Endothelial cell of umbilical vein (primary cell): Measurements from ENCODE around the gene LRRC71. TPM values are rescaled to one million over a fixed set of nuclear protein-coding genes. Genes with fewer than 3 reads are reported as not detected.

Experiments
- BruUV-seq: library from RNA; stranded (reverse); fragments of 400-500 nt; replicated peaks from 2 replicates; lab custom pipeline; 2021; lab: Mats Ljungman, UMichigan
- CTCF ChIA-PET: fragments of 300-600, 350-600 bp; sonication (Branson Sonifier 250); formaldehyde crosslinking; loops from one replicate; lab custom pipeline; 2021; ENCODE audit warnings: antibody characterized with exemption, inconsistent platforms; lab: Charles Lee
- POLR2A ChIA-PET: fragments of 300-600, 350-600 bp; sonication (Branson Sonifier 250); formaldehyde crosslinking; loops from one replicate; lab custom pipeline; 2021; ENCODE audit warnings: antibody characterized with exemption, inconsistent platforms; lab: Charles Lee
- DNase-seq: peaks from one replicate; pipeline ENCODE4 v3.0.0-alpha.2; 2011; ENCODE audit warnings: low read depth, low spot score
- FAIRE-seq: peaks from 2 replicates; lab custom pipeline; 2011; peaks lifted over from hg19 to GRCh38; lab: Jason Lieb, UNC
- H2AFZ ChIP-seq: 2 replicates; pipeline ENCODE4 v1.6.0; 2012; ENCODE audit warnings: low read depth, low read length, control low read depth, inconsistent platforms
- H3K27ac ChIP-seq: 2 replicates; pipeline ENCODE4 v1.5.1; 2011; ENCODE audit warnings: low read depth, mild to moderate bottlenecking, control low read depth, low read length, moderate library complexity; ENCODE audit not compliant: insufficient read depth
- H3K27me3 ChIP-seq, 2 experiments: 2 replicates each; pipeline versions ENCODE4 v1.6.0 to v1.6.1; 2011; ENCODE audit warnings: low read length in 2 of 2, mixed read lengths in 1 of 2; ENCODE audit not compliant: control insufficient read depth in 2 of 2, insufficient read depth in 2 of 2
- H3K36me3 ChIP-seq, 2 experiments: 2 replicates in 1 of 2; 3 replicates in 1 of 2; pipeline ENCODE4 v1.5.1; 2011; ENCODE audit warnings: low read length in 2 of 2, mild to moderate bottlenecking in 1 of 2, moderate library complexity in 1 of 2; ENCODE audit not compliant: control insufficient read depth in 2 of 2, insufficient read depth in 2 of 2; ENCODE audit errors: extremely low read depth in 1 of 2
- H3K4me1 ChIP-seq: 3 replicates; pipeline ENCODE4 v1.5.1; 2011; ENCODE audit warnings: mild to moderate bottlenecking, low read length; ENCODE audit not compliant: control insufficient read depth, insufficient read depth; ENCODE audit errors: extremely low read depth
- H3K4me2 ChIP-seq: 2 replicates; pipeline ENCODE4 v1.6.1; 2011; ENCODE audit warnings: low read length, control low read depth, mixed read lengths; ENCODE audit not compliant: insufficient read depth
- H3K4me3 ChIP-seq, 3 experiments: fragments of 200-600 bp in 1 of 3; sonication (generic), shearing (Covaris generic) in 1 of 3; replicated peaks in 1 of 3; 2 replicates each; pipeline ENCODE4 v1.5.1; 2011 to 2016; ENCODE audit warnings: control low read depth in 3 of 3, low read length in 3 of 3, mild to moderate bottlenecking in 2 of 3, inconsistent platforms in 1 of 3, low read depth in 1 of 3, moderate library complexity in 1 of 3; ENCODE audit not compliant: insufficient read depth in 1 of 3
- H3K79me2 ChIP-seq: 2 replicates; pipeline ENCODE4 v1.6.0; 2012; ENCODE audit warnings: low read length, inconsistent platforms; ENCODE audit not compliant: control insufficient read depth, insufficient read depth
- H3K9ac ChIP-seq: replicated peaks from 2 replicates; pipeline ENCODE3; 2011; ENCODE audit warnings: low read length, control low read depth; ENCODE audit not compliant: insufficient read depth; ENCODE audit errors: extremely low read depth
- H3K9me1 ChIP-seq: replicated peaks from 3 replicates; pipeline ENCODE4 v1.6.0; 2011; ENCODE audit warnings: mild to moderate bottlenecking, low read length; ENCODE audit not compliant: control insufficient read depth, insufficient read depth; ENCODE audit errors: extremely low read depth
- H3K9me3 ChIP-seq: replicated peaks from 2 replicates; pipeline ENCODE4 v1.5.1; 2012; ENCODE audit warnings: low read length, inconsistent platforms; ENCODE audit not compliant: control insufficient read depth, insufficient read depth
- H4K20me1 ChIP-seq: replicated peaks from 2 replicates; pipeline ENCODE3; 2011; ENCODE audit warnings: mild to moderate bottlenecking, low read length; ENCODE audit not compliant: control insufficient read depth, insufficient read depth; ENCODE audit errors: extremely low read depth
- CTCF ChIP-seq, 2 donors: IDR thresholded peaks; 1 replicate in 1 of 2; 2 replicates in 1 of 2; pipeline ENCODE4 v1.5.1; 2011; ENCODE audit warnings: low read length in 2 of 2, mild to moderate bottlenecking in 2 of 2, moderate library complexity in 2 of 2, control low read depth in 1 of 2, inconsistent platforms in 1 of 2, low read depth in 1 of 2; ENCODE audit not compliant: insufficient read depth in 1 of 2; ENCODE audit errors: extremely low read depth in 1 of 2
- EZH2 ChIP-seq: IDR thresholded peaks from 2 replicates; pipeline ENCODE4 v1.6.1; 2012; ENCODE audit warnings: borderline replicate concordance, low read depth, mild to moderate bottlenecking, moderate library complexity, low read length, inconsistent platforms; ENCODE audit not compliant: severe bottlenecking
- POLR2A ChIP-seq: IDR thresholded peaks from 2 replicates; pipeline ENCODE4 v1.6.1; 2012; ENCODE audit warnings: low read depth, mild to moderate bottlenecking, control low read depth, low read length
- POLR2AphosphoS5 ChIP-seq: IDR thresholded peaks from 2 replicates; pipeline ENCODE4 v1.6.1; 2012; ENCODE audit warnings: low read depth, mild to moderate bottlenecking, control low read depth, low read length, moderate library complexity; ENCODE audit not compliant: insufficient read depth
- dilution Hi-C: fragments of 300-500 bp; cut with MboI; formaldehyde crosslinking; loops from one replicate; pipeline ENCODE4 v1.15.0; 2019; ENCODE audit warnings: low sequenced_read_pairs; ENCODE audit not compliant: extremely low pct_ligation_motif_present
- intact Hi-C: fragments of 100-400 bp; cut with micrococcal nuclease; formaldehyde crosslinking; loops from one replicate; pipeline ENCODE4 v1.10.0; 2022
- polyA plus RNA-seq, 4 experiments: library from polyadenylated mRNA; depleted of rRNA in 3 of 4; stranded (reverse) in 3 of 4; unstranded in 1 of 4; fragments of >200 nt; gene quantifications; 2 replicates each; pipeline versions ENCODE4 v1.2.1 to v1.2.3, GENCODE V29; 2011 to 2012; ENCODE audit warnings: missing spikeins in 1 of 4
- total RNA-seq: library from RNA; stranded (reverse); gene quantifications from 2 replicates; pipeline ENCODE4 v1.2.3, GENCODE V29; 2021

The LRRC71 gene
- total and polyA plus RNA-seq, 2 donors (not counting 3 experiments of a cell fraction or from before 2014, with no cell fraction given) = 0.35 to 0.66 TPM

GRCh38 chr1:156887734-156888133 lies 32.7 kb upstream of the LRRC71 start:
- no peaks in the 10 kb centered on the region for H3K4me1 ChIP-seq
- H3K9ac ChIP-seq = no peak overlapping the region
- no peak overlapping the region for H3K4me2 ChIP-seq
- no peak overlapping the region for H3K27ac ChIP-seq
- H3K27me3 ChIP-seq = peaks cover 2 to 15% of the 10 kb centered on the region in 2 experiments
- H4K20me1 ChIP-seq = no peaks in the 10 kb centered on the region
- BruUV-seq = no TSS peak
- FAIRE-seq (no peak), DNase-seq (no peak)
- H3K79me2 ChIP-seq = no peaks in the 10 kb centered on the region
- dilution Hi-C loops = no loop called here
- ChIA-PET CTCF (interaction anchor here (0.7 to 8.4 kb wide), 11 partner anchors 11 to 199 kb away, joined by 3 to 137 read pairs (median 6); partner anchors contain the start of genes ISG20L2 and METTL25B), POLR2A (interaction anchor here (0.6 to 1.0 kb wide), 2 partner anchors 42 to 66 kb away, joined by 3 read pairs; no protein-coding TSS in a partner anchor)
- TF ChIP-seq POLR2AphosphoS5 = no peak
- no peak for TF ChIP-seq EZH2
- no peak for TF ChIP-seq POLR2A
- no peak overlapping the region for H2AFZ ChIP-seq
- intact Hi-C loops = no loop called here
- no peaks in the 10 kb centered on the region for H3K9me3 ChIP-seq
- H3K9me1 ChIP-seq = no peaks in the 10 kb centered on the region
- no peak overlapping the region for H3K4me3 ChIP-seq
- no peaks in the 10 kb centered on the region for H3K36me3 ChIP-seq

GRCh38 chr1:156889802-156890580 lies 30.4 kb upstream of the LRRC71 start:
- Histone ChIP-seq H3K36me3 (no peaks in the 10 kb centered on the region), H3K27ac (no peak overlapping the region), H3K4me3 (no peak overlapping the region), H3K27me3 (peaks cover 2 to 11% of the 10 kb centered on the region in 2 experiments), H3K9ac (no peak overlapping the region), H3K9me3 (no peaks in the 10 kb centered on the region), H3K9me1 (no peaks in the 10 kb centered on the region), H3K4me2 (no peak overlapping the region), H4K20me1 (no peaks in the 10 kb centered on the region), H2AFZ (no peak overlapping the region), H3K79me2 (peaks cover 18% of the 10 kb centered on the region), H3K4me1 (peaks cover 8% of the 10 kb centered on the region)
- DNase-seq (peak; percentile 79), FAIRE-seq (peak; percentile 94)
- intact Hi-C loops (loop anchor here (1.0 to 10.0 kb wide), 8 partner anchors 30 to 385 kb away; partner anchors contain the start of genes MEF2D, MRPL24 and NTRK1), dilution Hi-C loops (no loop called here)
- ChIA-PET POLR2A (no interaction called here), CTCF (interaction anchor here (0.6 to 8.4 kb wide), 35 partner anchors 8 to 269 kb away, joined by 3 to 312 read pairs (median 4); partner anchors contain the start of genes INSRR, ISG20L2, LRRC71 and METTL25B)
- peak; percentile 76 to 84 for TF ChIP-seq CTCF (IDR thresholded peaks at IDR 0.05; ENCODE audit: extremely low read depth in 1 of 2, insufficient read depth in 1 of 2, low read depth in 1 of 2, low read length in 2 of 2)
- TF ChIP-seq POLR2AphosphoS5 = no peak
- BruUV-seq = no TSS peak
